Activated B cell treated with CpG ODN at 0.5 μM for 24 hours (primary cell): ENCODE measurements around the gene CHST10. TPM values are rescaled to one million over a fixed set of nuclear protein-coding genes. Genes with fewer than 3 reads are reported as not detected.

ENCODE experiments used
- ATAC-seq: fragments of 200-7000 bp; cut with Tn5 transposase; one replicate; pipeline ENCODE4 v1.10.0; 2021; ENCODE audit warnings: low read depth, mild to moderate bottlenecking, moderate library complexity
- CTCF ChIA-PET: fragments of 350-600 bp; sonication (Branson Sonifier 250); formaldehyde crosslinking; loops from one replicate; lab custom pipeline; 2021; ENCODE audit warnings: antibody characterized with exemption; lab: Charles Lee
- POLR2A ChIA-PET: fragments of 350-600 bp; sonication (Branson Sonifier 250); formaldehyde crosslinking; loops from one replicate; lab custom pipeline; 2021; ENCODE audit warnings: antibody characterized with exemption; lab: Charles Lee
- DNase-seq: peaks from one replicate; pipeline ENCODE4 v3.0.0; 2022
- H3K27ac Mint-ChIP-seq: one replicate; pipeline ENCODE4 v1.8.0; 2020; ENCODE audit warnings: mixed read lengths
- H3K27me3 Mint-ChIP-seq: one replicate; pipeline ENCODE4 v1.8.0; 2021; ENCODE audit warnings: mixed read lengths
- H3K36me3 Mint-ChIP-seq: one replicate; pipeline ENCODE4 v1.8.0; 2021; ENCODE audit warnings: low read depth, mixed read lengths
- H3K4me1 Mint-ChIP-seq: one replicate; pipeline ENCODE4 v1.8.0; 2021; ENCODE audit warnings: mixed read lengths
- H3K4me3 Mint-ChIP-seq: one replicate; pipeline ENCODE4 v1.8.0; 2020; ENCODE audit warnings: mild to moderate bottlenecking, mixed read lengths
- H3K9me3 Mint-ChIP-seq: one replicate; pipeline ENCODE4 v1.8.0; 2020; ENCODE audit warnings: mixed read lengths
- CTCF ChIP-seq: fragments of 200-600 bp; IDR thresholded peaks from one replicate; pipeline ENCODE4 v1.8.0; 2022; ENCODE audit warnings: antibody characterized with exemption, mild to moderate bottlenecking
- intact Hi-C: fragments of 100-400 bp; cut with micrococcal nuclease; formaldehyde crosslinking; loops from one replicate; pipeline ENCODE4 v1.15.1; 2024
- total RNA-seq: library from RNA; stranded (reverse); gene quantifications from 2 replicates; pipeline ENCODE4 v1.2.3, GENCODE V29; 2022

Gene CHST10
- total RNA-seq, 1 donor from 2014 or later: 21.0 TPM

- POLR2A ChIA-PET: no interaction called here
- no peak for TF ChIP-seq CTCF
- no peaks in the 10 kb centered on the region for H3K9me3 Mint-ChIP-seq
- H3K27me3 Mint-ChIP-seq: peaks cover 4% of the 10 kb centered on the region
- no peak for DNase-seq
- ATAC-seq: no peak
- H3K36me3 Mint-ChIP-seq: no peaks in the 10 kb centered on the region
- CTCF ChIA-PET: interaction anchor here (1.1 kb wide), 1 partner anchor 42 kb away, joined by 3 read pairs; no protein-coding TSS in a partner anchor
- H3K27ac Mint-ChIP-seq: no peak overlapping the region
- peaks cover 3% of the 10 kb centered on the region for H3K4me1 Mint-ChIP-seq
- intact Hi-C loops: no loop called here
- no peak overlapping the region for H3K4me3 Mint-ChIP-seq
Observed at GRCh38 chr2:100423631-100424030, 6.2 kb upstream of the CHST10 start.

DNA sequence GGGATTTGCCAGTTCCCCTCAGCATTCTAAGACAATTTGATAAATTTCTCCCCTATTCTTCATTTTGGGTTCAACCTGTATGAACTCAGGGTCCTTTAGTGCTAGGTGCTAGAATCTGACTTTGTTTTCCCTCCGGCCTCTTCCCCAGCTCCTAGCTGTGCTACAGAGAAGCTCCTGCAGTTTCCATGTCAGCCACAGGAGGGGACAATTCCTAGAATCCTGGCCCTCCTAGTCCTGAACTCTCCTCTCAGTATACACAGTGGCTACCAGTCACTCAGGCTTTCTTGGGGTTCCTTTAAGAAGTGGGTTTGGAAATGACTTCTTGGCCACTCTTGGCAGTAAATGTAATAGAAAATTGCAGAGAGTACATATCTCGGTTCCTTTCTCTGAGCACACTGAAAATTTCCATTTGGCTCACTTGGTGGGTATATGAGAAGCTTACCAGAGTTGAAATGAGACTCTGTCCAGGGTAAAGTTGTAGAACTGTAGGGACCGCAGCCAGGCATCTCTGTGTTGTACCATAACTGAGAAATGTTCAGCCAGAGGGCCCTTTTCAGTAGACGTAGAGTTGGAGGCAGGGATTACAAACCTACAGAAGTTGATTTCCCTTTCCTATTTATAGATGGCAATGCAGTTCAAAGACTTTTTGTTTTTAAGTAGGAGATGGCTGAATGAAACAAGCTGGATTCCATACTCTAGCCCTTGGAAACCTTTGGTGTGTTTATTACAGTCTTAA, 5.0 kb upstream of the CHST10 start:
- DNase-seq: no peak
- intact Hi-C loops: no loop called here
- Mint-ChIP-seq H3K4me3 (no peak overlapping the region), H3K27me3 (peaks cover 2% of the 10 kb centered on the region), H3K9me3 (no peaks in the 10 kb centered on the region), H3K4me1 (peaks cover 2% of the 10 kb centered on the region), H3K36me3 (no peaks in the 10 kb centered on the region), H3K27ac (no peak overlapping the region)
- CTCF ChIA-PET: interaction anchor here (0.9 to 1.1 kb wide), 2 partner anchors 41 to 160 kb away, joined by 3 read pairs; no protein-coding TSS in a partner anchor
- no peak for TF ChIP-seq CTCF
- no peak for ATAC-seq
- POLR2A ChIA-PET: no interaction called here

DNA sequence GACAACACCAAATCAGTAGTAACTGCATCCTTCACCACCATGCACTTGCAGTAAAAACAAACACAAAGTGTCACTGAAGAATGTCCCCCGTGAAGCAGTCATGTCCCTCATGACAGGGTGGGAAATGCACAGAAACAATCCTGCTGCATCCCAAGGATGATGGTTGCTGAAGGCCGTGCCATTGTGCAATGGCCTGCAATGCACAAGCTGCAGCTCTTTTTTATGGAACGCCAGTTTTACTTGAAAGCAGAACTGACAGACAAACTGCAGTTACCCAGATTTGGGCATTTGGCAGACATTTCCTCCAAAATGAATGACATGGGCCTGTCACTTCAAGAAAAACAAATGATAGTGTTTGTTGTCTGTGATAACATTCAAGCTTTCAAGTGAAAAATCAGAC, 2.4 kb upstream of the CHST10 start:
- H3K4me3 Mint-ChIP-seq: no peak overlapping the region
- intact Hi-C loops: loop anchor here (5.0 kb wide), 2 partner anchors 38 to 928 kb away; partner anchors contain the start of gene REV1
- H3K27me3 Mint-ChIP-seq: no peaks in the 10 kb centered on the region
- H3K36me3 Mint-ChIP-seq: peaks cover 6% of the 10 kb centered on the region
- H3K4me1 Mint-ChIP-seq: peaks cover 16% of the 10 kb centered on the region
- ChIA-PET POLR2A (no interaction called here), CTCF (no interaction called here)
- no peak overlapping the region for H3K27ac Mint-ChIP-seq
- TF ChIP-seq CTCF: no peak
- no peak for DNase-seq
- no peaks in the 10 kb centered on the region for H3K9me3 Mint-ChIP-seq
- ATAC-seq: no peak

- H3K9me3 Mint-ChIP-seq: no peaks in the 10 kb centered on the region
- peak overlapping the region; percentile 46 for H3K27ac Mint-ChIP-seq
- TF ChIP-seq CTCF: no peak
- ChIA-PET POLR2A (interaction anchor here (0.7 kb wide), 1 partner anchor 206 kb away, joined by 4 read pairs; no protein-coding TSS in a partner anchor), CTCF (no interaction called here)
- DNase-seq (no peak), ATAC-seq (no peak)
- peaks cover 18% of the 10 kb centered on the region for H3K4me1 Mint-ChIP-seq
- intact Hi-C loops: loop anchor here (5.0 kb wide), 2 partner anchors 36 to 926 kb away; partner anchors contain the start of gene REV1
- no peaks in the 10 kb centered on the region for H3K27me3 Mint-ChIP-seq
- peak overlapping the region; percentile 52 for H3K4me3 Mint-ChIP-seq
- H3K36me3 Mint-ChIP-seq: peaks cover 17% of the 10 kb centered on the region
Observed at GRCh38 chr2:100418406-100418962, 1.0 kb upstream of the CHST10 start.

DNA sequence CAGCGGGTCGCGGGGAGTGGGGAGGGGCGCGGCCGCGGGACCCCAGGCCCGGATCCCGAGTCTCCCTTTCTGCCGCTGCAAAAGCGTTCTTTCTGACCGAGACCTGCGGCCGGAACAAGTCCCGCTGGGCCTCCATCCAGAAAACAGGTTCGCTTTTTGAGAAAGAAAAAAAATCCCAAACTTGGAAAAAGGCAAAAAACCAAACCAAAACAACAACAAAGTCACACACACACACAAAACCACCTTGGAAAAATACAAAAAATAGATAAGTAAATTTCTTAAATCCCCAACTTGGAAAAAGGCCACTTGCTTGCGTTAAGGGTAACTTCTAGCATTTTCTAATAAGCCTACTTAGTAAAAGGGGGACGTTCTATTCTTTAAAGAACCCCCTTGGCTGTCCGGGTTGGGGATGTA, 250 bp upstream of the CHST10 start:
- H3K4me1 Mint-ChIP-seq: peaks cover 18% of the 10 kb centered on the region
- ATAC-seq (no peak), DNase-seq (no peak)
- intact Hi-C loops: loop anchor here (1.0 to 5.0 kb wide), 4 partner anchors 22 to 925 kb away; partner anchors contain the start of genes PDCL3 and REV1
- TF ChIP-seq CTCF: no peak
- CTCF ChIA-PET: no interaction called here
- peak overlapping the region; percentile 86 for H3K4me3 Mint-ChIP-seq
- peaks cover 21% of the 10 kb centered on the region for H3K36me3 Mint-ChIP-seq
- H3K27me3 Mint-ChIP-seq: no peaks in the 10 kb centered on the region
- no peaks in the 10 kb centered on the region for H3K9me3 Mint-ChIP-seq
- POLR2A ChIA-PET: interaction anchor here (1.1 to 1.9 kb wide), 3 partner anchors 23 to 163 kb away, joined by 5 to 12 read pairs (median 6); partner anchors contain the start of gene PDCL3
- peak overlapping the region; percentile 75 for H3K27ac Mint-ChIP-seq
